G401.6 (cell line): ENCODE results near the gene STX5.
A peak's percentile ranks its signal among the peaks of the same experiment; 100 is the strongest.
"Not testable (repeated sequence)": the region's sequence is repeated elsewhere in the genome, so short reads cannot be mapped to it uniquely, and the experiment has no call there.

Experiments used
- FAIRE-seq: peaks from 2 replicates; lab custom pipeline; 2012; peaks lifted over from hg19 to GRCh38; lab: Jason Lieb, UNC

The STX5 gene

DNA sequence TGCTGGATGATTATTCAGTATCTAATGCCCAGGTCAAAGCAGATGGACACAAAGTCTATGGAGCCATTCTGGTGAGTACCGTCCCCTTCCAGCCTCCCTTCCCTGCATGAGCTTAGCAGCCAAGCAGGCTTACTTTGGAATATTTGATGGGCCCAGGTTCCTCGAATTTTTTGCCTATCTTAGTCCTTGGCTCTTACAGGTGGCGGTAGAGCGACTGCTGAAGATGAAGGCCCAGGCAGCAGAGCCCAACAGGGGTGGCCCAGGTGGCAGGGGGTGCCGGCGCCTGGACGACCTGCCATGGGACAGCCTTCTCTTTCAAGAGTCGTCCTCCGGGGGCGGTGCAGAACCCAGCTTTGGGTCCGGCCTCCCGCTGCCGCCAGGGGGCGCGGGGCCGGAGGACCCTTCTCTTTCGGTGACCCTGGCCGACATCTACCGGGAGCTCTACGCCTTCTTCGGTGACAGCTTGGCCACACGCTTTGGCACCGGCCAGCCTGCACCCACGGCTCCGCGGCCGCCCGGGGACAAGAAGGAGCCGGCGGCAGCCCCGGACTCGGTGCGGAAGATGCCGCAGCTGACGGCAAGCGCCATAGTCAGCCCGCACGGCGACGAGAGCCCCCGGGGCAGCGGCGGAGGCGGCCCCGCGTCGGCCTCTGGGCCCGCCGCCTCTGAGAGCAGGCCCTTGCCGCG lies 45.4 kb downstream of the STX5 start:
- FAIRE-seq = no peak

- FAIRE-seq = no peak
These were observed 49.1 kb downstream of the STX5 start for GRCh38 chr11:62782753-62783152.

GRCh38 chr11:62778441-62778840 lies 53.4 kb downstream of the STX5 start:
- no peak for FAIRE-seq

GRCh38 chr11:62777389-62777788 lies 54.5 kb downstream of the STX5 start:
- no peak for FAIRE-seq

GRCh38 chr11:62775646-62776045 lies 56.2 kb downstream of the STX5 start:
- no peak for FAIRE-seq

DNA sequence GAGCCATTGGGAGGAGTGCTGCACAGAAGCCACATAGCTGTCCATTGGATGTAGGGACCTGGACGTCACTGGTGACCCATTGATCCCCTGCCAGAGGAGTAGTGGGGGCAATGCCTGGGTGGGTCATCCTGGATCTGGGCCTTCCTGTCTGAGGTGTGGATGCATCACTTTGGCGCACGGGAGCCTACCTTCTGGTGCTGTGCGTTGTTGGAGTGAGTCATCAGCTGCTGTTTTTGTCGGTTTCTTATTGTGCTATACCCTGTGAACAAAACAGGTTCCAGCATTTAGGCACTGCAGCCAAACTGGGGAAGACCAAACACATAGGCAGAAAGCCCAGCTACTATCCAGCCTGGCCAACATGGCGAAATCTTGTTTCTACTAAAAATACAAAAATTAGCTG lies 57.4 kb downstream of the STX5 start:
- no peak for FAIRE-seq

DNA sequence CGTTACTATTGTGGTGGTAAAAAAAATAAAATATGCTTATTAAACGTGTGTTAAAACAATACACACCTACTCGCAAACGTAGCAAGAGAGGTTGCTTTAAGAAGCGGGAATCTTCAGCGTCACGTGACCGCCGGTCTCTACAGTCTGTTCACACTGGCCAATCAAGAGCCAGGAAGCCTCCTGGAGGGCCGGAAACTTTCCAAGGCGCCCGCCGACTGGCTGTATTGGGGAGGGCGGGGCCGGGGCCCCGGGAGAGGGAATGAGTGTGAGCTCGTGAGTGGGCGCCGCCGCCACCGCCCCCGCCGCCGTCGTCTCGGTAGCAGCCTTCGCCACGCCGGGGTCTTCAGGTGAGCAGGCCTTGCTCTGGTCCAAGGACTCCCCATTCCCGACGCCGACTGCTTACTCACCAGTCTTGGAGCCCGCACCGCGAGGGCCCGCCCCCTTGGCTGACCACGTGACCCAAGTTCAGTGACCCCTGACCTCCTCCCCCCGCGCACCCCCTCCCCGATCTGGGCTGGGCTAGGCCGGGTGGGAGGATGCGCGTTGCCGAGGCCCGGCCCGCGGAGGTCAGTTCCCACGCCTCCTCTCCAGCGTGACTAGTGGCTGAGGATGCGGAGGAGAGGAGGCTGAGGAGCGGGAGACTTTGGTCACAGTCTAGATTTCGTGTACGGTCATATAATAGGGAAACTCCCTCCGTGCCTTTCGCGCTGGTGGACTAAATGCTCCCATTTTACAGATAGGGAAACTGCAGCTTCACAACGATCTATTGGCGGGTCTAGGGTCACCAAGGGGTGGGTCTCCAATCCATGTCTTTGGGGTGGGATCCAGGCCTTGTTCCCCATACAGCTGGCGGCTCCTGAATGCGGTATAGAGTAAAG lies 60.5 kb downstream of the STX5 start, which contains the start of gene TAF6L:
TAF6L (plus strand) TSS at position 253 of the 878 bp plus-strand sequence. CDS start 4,388 bp downstream, outside the sequence.
- peak; percentile 92 for FAIRE-seq

GRCh38 chr11:62770778-62771143 lies 61.1 kb downstream of the STX5 start:
- FAIRE-seq = no peak

- not testable (repeated sequence) for FAIRE-seq
These were observed 71.0 kb downstream of the STX5 start for GRCh38 chr11:62760867-62761227.

- FAIRE-seq = no peak
These were observed 73.7 kb downstream of the STX5 start for GRCh38 chr11:62757846-62758788.
